PC-9 (cell line): ENCODE results near the gene ADORA2A.

Source experiments
- CTCF ChIP-seq: fragments of 200-600 bp; sonication (generic); conservative IDR thresholded peaks from 2 replicates; pipeline ENCODE4 v1.6.1; 2017; ENCODE audit warnings: mixed run types, antibody characterized with exemption, mild to moderate bottlenecking, moderate library complexity
- EZH2 ChIP-seq: fragments of 200-600 bp; sonication (generic); IDR thresholded peaks from 2 replicates; pipeline ENCODE4 v1.8.0; 2017; ENCODE audit warnings: antibody characterized with exemption, low read depth

- TF ChIP-seq EZH2 (no peak; the same call in 1 of the 2 replicates), CTCF (no peak)
Measured at GRCh38 chr22:24424001-24424900, 3.1 kb upstream of the ADORA2A start.
